HG03354 (cell line): ENCODE measurements around the gene OGG1.

Experiments
- ATAC-seq: cut with Tn5 transposase; IDR thresholded peaks from one replicate; pipeline ENCODE4 v1.9.1; 2021; ENCODE audit warnings: mild to moderate bottlenecking; ENCODE audit not compliant: unreplicated experiment, poor library complexity, severe bottlenecking

Gene OGG1

DNA sequence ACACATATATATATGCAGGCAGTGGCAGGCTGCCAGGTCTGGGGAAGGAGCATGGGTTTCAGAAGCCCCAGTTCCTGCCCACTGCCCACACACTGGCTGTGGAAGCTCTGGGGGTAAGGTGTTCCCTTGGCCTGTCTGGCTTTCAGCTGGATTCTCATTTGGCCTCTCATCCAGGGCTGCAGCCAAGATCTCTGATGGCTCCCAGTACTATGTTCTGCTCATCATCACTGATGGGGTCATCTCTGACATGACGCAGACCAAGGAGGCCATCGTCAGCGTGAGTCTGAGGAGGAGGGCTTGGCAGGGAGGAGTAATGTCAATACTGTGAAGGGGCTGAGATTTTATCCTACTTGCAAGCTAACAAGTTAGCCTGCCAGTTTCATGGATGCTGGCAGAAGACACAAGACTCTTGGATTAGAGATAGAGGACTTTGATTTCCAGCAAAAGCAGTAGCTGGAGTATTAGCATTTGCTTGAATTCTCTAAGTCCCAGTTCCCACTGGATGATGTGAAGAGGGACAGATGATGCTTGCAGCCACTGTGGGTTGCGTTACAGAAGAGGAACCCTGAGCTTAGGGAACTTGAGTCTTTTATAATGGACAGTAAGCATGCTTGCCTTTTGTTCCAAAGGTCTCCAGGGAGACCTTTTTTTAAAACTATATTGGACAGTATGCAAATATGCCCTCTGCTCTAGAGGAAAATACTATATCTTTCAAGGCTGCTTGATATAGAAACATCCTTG is 23.8 kb upstream of the OGG1 start:
- no peak for ATAC-seq

GRCh38 chr3:9727041-9727595 is 22.6 kb upstream of the OGG1 start:
- no peak for ATAC-seq

GRCh38 chr3:9727743-9728142 is 22.0 kb upstream of the OGG1 start:
- ATAC-seq, result no peak

DNA sequence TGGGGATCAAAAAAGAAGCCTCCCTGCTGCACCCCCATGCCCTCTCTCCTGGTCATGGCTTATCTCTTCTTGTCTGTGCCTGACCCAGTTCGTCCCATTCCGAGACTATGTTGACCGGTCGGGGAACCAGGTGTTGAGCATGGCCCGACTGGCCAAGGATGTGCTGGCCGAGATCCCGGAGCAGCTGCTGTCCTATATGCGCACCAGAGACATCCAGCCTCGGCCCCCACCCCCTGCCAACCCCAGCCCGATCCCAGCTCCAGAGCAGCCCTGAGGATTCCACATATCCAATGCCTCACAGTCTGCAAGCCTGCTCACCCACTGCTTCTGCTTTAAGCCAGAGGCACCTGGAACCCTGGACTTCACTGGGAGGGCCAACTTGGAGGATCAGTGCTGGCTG is 20.3 kb upstream of the OGG1 start:
- ATAC-seq, result no peak

- ATAC-seq, result peak; percentile 53
These were observed 19.0 kb upstream of the OGG1 start for GRCh38 chr3:9730657-9731205.

DNA sequence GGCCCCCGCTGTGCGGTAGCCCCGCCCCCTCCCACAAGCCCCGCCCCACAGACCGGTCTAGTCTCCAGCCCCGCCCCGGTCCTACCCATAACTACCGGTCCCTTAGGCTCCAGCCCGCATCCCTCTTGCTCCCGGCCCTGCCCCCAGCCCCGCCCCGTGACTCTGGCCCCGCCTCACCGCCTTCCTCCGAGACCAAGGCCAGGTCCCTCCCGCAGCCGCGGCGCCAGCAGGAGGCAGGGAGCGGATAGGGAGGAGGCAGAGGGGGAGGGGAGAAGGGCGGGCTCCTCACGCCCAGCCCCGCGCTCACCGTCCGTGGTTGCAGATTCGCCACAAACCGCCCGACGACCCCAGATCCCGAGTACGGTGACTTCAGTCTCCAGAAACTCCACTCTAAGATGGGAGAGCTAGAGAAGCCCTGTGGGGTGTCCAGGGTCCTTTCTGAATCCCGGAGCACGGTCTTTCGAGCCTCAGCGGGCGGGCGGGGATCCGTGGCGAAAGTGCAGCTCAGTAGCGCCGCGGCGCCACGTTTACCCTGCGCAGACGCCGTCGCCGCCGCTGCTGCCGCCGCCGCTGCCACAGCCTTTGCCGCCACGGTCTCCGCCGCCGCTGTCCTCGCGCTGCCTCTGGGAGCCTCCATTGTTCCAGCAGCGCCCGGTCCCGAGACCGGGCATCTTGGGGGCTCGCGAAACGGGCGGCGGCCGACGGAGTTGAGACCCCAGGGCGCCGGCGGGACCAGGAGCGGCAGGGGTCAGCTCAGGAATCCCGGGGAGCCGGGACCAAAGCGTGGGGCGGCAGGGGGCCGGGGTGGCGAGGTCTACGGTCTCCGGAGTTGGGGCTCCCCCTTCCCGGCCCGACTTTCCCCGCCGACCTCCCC is 18.3 kb upstream of the OGG1 start, which contains the start of gene BRPF1:
Gene BRPF1, plus strand, starts transcription at position 530 of the 874 bp plus-strand sequence. CDS start 2,406 bp downstream, outside the sequence.
- ATAC-seq, result peak; percentile 93

DNA sequence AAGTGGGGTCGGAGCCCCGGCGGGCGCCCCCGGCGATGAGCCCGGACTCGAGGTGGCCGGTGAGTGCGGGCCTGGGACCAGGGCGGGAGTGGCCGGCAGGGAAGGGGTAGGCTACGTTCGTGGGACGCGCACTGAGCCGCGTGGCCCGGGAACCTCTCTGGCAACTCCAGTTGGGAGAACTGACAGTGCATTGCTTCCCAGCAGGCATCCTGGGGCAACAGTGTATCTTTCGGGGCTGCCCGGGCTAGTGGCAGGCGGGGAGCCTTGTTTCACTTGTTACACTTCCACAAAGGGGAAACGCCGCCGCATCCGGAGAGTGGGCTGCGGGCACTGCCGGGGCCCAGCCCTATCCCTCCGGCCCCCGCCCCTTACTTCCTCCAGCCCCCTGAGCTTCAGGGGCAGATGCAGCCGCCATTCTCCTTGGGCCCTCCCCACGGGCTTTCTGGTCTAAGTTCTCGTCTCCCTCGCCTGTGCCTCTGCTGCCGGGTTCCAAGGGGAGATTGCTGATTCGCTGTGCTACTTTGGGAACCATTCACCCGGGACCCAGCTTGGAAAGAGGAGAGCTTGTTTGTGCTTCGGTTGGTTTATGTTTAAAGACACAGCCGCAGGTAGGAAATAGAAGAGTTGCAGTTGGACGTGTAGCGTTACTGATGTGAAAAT is 17.5 kb upstream of the OGG1 start:
- peak; percentile 17 for ATAC-seq

- no peak for ATAC-seq
These were observed 17.0 kb upstream of the OGG1 start for GRCh38 chr3:9732740-9733115.

- no peak for ATAC-seq
These were observed 12.9 kb upstream of the OGG1 start for GRCh38 chr3:9736831-9737230.

DNA sequence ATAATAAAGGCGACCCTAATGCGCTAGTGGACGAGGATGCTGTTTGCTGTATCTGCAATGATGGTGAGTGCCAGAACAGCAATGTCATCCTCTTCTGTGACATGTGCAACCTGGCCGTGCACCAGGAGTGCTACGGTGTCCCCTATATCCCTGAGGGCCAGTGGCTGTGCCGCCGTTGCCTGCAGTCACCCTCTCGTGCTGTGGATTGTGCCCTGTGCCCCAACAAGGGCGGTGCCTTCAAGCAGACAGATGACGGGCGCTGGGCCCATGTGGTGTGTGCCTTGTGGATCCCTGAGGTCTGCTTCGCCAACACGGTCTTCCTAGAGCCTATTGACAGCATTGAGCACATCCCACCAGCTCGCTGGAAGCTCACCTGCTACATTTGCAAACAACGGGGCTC is 10.6 kb upstream of the OGG1 start:
- ATAC-seq, result no peak

DNA sequence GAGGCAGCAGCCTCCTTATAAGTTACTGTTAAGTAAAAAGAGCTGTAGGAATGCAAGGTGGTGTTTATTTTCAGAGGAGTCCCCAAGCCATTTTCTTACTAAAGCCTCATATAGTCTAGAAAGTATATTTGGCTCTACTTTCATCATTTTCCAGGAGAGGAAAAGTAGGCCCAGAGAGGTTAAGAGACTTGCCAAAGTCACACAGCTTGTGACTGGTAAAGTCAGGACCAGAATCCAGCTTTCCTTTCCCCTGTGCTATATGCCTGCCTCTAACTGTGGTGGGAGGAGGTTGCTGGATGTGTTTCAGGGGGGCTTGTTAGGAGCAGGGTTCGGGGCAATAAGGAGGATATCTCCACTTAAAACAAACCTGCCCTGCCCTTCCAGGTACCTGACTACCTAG is 7.2 kb upstream of the OGG1 start:
- no peak for ATAC-seq

GRCh38 chr3:9743548-9743947 is 6.2 kb upstream of the OGG1 start:
- no peak for ATAC-seq

DNA sequence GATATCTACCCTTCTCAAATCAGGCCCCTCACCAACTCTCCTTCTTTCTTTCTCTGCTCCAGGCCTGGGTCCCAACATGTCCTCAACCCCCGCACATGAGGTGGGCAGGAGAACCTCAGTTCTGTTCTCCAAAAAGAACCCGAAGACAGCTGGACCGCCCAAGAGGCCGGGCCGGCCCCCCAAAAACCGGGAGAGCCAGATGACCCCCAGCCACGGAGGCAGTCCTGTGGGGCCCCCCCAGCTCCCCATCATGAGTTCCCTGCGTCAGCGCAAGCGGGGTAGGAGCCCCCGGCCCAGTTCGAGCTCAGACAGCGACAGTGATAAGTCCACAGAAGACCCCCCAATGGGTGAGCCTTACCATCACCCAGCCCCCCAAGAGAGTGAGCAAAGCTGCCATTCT is 5.6 kb upstream of the OGG1 start:
- ATAC-seq, result no peak

DNA sequence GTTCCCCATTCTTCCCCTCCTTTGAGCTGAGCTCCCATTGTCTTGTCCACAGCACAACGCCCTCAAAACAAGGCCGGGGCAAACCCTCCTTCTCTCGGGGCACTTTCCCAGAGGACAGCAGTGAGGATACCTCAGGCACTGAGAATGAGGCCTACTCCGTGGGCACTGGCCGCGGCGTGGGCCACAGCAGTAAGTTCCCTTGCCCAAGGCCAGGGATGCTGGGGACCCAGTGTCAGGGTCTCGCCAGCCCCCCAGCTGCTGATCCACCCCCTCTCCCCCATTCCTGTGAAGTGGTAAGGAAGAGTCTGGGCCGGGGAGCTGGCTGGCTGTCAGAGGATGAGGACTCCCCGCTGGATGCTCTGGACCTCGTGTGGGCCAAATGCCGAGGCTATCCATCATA is 4.2 kb upstream of the OGG1 start:
- no peak for ATAC-seq

- ATAC-seq, result no peak
These were observed 3.4 kb upstream of the OGG1 start for GRCh38 chr3:9746330-9746729.

DNA sequence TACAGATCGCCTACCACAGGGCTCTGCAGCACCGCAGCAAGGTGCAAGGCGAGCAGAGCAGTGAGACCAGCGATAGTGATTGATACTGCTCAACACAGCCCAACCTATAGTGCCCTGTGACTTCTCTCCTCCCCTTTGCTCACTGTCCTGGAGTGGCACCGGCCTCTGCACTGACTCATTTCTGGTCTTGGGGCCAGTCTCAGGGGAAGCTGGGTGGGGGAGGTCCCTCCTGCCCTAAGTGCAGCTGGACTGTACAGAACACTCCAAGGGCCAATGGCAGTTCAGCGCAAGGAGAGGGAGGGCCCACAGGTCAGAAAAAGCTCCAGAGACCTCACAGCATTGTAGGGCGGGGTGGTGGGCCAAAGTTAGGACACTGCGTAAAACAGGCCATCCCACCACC is 2.5 kb upstream of the OGG1 start:
- no peak for ATAC-seq

GRCh38 chr3:9748031-9748430 is 1.7 kb upstream of the OGG1 start:
- ATAC-seq, result no peak

GRCh38 chr3:9749296-9749644 is 482 bp upstream of the OGG1 start:
- ATAC-seq, result no peak

DNA sequence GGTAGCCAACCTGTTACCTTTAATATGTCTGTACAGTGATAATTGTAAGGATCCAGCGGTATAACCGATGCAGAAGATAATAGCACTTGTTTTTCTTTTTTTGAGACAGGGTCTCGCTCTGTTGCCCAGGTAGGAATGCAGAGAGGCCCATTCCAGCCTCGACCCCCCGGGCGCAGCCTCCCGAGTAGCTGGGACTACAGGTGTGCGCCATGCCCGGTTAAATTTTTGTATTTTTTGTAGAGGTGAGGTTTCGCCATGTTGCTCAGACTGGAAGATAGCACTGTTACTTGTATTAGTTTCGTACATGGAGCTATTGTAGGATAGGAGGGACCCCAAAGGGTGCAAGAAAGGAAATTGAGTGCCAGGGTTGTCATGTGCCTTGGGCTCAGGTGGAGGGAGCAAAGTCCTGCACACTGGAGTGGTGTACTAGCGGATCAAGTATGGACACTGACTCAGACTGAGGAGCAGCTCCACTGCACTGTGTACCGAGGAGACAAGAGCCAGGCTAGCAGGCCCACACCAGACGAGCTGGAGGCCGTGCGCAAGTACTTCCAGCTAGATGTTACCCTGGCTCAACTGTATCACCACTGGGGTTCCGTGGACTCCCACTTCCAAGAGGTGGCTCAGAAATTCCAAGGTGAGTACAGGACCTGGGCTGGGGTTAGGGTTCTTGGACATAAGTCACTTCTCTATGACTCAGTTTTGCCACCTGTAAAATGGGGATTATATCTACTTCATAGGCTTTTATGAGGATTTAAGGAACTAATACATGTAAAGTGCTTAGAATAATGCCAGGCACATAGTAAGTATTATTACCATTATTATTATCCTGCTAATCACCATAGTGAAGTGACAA is 1.0 kb downstream of the OGG1 start:
- ATAC-seq, result no peak
